Cerebellar cortex (tissue), 1 donor: ENCODE measurements around the gene FREM1.
A peak's percentile ranks its signal among the peaks of the same experiment; 100 is the strongest.

Experiments
- DNase-seq: peaks from one replicate; pipeline ENCODE4 v3.0.0-alpha.2; 2015; ENCODE audit warnings: low spot score

FREM1 gene

DNA sequence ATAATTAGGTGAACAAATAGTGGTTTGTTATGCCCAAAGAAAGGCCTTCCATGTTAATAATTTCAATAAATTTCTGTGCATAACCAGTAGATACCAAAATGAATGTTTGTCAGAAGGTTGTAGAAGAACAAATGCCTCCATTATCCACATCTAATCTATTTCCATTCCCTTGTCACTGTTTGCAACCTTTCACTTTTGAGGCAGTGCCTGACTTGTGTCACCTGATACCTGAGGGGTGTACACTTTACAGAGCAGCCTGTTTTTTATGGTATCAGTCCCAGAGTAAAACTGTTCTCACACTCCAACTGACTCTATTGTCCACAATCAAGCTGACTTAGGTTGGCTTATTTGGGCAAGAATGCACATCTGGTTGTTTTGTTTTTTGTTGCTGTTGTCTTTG lies 40.1 kb downstream of the FREM1 start:
- DNase-seq: no peak

DNA sequence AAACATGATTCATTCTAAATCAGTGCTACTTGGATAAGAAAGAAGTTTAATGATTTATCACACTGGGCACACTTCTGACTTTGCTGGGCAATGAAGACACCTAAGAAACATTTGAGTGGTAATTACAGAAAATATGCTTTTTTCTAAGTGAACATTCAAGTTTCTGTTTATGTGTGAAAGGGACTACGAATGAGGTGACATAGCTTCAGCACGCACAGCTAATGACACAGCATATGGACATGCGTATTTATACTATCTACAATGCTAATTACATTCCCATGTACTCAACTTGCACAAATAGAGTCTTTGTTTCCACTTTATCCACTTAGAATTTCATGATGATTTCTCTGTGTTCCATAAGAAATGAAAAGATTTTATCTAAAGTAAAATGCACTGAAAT lies 40.6 kb downstream of the FREM1 start:
- no peak for DNase-seq

DNA sequence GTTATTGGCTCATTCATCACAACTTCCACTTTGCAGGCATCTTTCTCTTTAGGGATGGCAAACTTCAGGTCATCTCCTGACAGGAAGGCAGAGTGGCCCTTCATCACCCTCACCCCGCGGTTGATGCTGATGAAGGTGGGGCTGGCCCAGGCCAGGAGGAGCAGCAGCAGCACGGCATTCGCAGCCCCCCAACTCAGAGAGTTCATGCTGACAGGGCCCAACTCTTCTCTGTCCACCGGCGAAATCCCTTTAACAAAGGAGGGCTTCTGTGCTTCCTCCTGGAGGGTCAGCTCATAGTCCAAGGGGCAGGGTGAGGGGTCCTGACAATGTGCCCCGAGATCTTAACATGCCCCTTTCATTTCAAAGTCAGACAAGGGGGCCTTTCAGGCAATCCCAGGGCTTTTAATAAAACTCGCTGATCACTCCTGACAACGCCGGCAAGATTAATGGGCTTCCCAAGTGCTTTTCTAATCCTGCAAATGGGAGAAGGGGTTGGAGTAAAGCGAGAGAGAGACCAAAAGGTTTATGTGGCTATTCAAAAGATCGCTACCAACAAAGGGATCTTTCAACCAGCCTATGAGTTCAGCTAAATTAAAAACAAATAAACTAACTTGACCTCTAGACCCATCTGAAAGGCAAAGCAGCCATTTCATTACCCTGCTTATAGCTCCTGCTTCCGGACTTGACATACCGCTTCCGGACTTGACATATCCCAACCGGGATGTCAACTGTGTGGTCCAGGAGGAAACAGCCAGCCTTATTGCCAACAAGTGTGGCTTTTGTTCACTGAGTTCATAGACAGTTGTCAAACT lies 41.2 kb downstream of the FREM1 start:
- DNase-seq: no peak

DNA sequence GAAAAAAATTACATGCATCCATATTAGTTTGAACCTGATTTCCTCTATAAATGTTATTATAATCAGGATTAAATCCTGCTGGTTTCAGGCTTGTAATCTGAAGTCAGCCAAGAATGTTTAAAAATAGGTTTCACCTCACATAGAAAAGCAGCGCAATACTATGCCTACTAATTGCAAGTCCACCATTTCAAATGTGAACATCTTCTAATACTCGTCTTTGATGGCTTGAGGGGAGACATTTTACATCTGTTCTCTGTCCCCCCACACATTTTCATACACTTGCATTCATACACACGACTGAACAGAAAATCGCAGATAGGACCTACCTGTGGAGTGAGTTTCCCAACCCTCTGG lies 41.8 kb downstream of the FREM1 start:
- DNase-seq: no peak

DNA sequence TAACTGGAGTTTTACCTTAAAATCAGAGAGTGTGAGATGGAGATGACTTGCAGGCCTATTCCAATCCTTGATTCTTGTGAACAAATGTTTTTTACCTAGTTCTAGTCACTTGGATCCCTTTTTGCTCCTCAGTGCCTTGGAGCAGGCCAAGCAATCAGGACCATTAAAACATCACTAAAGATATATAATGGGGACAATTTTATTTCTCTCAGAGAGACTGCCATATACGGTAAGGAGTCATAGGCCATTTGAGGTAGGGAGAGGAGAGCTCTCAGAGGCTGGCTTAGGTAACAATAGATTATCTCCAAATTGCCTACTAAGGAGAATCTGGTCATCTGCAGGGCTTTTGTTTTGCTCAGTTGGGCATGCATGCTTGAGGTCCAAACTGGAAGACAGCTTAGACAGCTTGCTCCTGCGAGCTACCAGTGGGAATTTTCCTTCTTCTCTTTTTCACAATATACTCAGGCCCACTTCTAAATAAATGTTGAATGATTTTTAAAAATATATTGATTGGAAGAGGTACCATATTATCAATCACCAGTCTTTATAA lies 44.0 kb downstream of the FREM1 start:
- DNase-seq: no peak

GRCh38 chr9:14864309-14864708 lies 45.9 kb downstream of the FREM1 start:
- DNase-seq: no peak

DNA sequence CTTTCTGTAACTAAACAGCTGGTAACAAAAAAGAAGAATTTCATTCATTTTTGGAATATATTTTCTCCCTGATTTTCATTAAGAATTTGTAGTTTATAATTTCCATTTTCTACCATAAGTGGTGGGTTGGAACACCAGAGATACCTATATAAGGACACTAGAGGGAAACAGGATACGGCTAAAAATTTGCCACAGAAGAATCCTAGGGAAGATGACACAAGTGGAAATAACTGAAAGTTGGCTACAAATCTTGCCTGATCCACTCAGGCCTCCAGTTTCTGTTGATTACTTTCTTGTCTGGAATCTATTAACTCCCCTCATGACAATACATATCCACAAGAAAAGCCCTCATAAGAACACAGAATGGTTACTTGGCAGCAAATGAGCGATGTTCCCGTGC lies 46.8 kb downstream of the FREM1 start:
- no peak for DNase-seq

DNA sequence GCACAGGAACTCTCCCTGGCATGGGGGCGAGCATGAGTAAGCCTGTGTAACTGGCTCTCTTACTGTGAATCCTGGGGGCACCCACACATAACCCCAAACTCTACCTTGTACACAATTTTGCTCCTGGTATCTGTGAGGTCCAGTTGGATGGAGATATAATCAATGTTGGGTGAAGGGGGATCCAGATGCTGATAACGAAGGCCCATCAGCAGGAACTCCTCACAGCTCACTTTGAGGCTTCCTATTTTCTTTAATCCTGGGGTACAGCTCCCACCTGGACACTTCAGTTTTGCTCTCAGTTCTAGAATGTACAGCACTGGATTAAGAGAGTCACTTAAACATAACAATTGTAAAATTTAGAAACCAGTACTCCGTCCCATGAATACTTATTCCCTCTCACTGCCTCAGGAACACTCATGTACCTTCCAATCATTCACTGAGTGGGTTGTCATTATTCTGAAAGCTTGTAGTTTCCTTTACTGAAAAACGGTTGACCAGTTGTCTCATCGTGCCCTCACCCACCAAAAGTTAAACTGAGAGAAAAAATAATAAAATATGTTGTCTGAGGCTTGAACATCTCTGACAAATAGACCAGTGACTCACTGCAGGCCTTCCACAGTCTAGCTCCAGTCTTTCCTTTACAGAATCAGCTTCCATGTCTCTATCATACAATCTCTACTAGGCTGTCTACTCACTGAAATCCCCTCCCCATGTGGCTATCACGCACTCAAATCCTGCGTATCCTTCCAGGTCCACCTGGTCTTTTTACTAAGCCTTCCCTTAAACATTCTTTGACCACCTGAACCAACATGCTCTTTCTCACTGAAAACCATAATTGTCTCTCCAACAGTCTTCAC lies 52.6 kb downstream of the FREM1 start:
- DNase-seq: no peak

DNA sequence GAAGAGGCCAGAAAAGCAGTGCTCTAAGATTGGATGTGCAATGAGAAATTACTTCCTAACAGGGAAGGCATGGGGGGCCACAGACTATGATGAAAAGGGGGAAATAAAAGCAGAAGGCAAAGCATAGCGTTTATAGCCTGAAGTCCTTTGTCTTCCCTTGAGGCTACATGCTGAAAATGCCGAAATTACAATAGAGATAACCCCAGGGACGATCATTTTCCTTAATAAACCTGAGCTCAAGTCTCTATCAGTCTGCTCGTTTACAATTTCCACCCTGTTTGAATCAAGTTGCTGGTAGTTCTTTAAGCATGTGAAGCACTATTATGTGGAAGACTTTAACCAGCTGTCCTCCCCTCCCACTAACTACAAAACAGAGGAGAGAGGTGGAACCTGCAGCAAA lies 60.4 kb downstream of the FREM1 start:
- DNase-seq: no peak

GRCh38 chr9:14849296-14849695 lies 60.9 kb downstream of the FREM1 start:
- DNase-seq: no peak

- peak; percentile 42 for DNase-seq
Observed at GRCh38 chr9:14846871-14847311, 63.3 kb downstream of the FREM1 start.

- no peak for DNase-seq
Observed at GRCh38 chr9:14843163-14843562, 67.1 kb downstream of the FREM1 start.

- no peak for DNase-seq
Observed at GRCh38 chr9:14842269-14842668, 68.0 kb downstream of the FREM1 start.

DNA sequence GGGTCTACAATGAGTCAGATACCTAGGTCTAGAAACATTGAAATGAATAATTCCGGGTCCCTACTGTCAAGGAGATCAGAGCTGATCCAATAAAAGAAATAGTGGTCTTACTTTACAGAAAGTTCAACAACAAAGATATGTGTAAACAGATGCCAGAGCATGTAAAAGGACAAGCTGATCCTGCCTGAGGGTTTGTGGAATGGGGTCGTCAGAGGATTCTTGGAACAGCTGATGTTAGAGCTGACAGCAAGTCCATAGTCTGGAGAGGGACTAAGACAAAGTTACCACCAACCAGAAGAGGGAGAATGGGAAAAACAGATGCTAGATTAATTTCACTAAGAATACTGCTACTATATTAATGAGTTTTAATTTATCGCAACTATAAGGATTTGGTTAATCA lies 71.5 kb downstream of the FREM1 start:
- no peak for DNase-seq

DNA sequence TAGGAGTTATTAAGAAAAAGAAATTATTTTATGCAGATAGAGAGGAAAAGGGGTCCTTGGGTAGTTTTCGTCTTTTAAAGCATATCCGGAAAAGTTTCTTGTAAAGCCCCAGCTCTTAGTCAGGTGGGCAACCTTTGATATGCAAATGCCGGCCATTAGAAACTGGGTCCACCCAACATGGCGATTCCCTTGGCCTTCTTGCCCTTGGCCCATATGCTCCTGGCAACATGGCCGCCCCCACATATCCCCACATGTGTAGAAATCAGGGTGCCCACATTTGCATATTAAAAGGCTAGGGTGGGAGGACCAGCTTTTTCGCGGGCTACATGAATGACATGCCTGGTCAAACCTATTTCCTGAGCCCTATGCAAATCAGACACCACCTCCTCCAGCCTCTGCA lies 73.3 kb downstream of the FREM1 start:
- DNase-seq: no peak

DNA sequence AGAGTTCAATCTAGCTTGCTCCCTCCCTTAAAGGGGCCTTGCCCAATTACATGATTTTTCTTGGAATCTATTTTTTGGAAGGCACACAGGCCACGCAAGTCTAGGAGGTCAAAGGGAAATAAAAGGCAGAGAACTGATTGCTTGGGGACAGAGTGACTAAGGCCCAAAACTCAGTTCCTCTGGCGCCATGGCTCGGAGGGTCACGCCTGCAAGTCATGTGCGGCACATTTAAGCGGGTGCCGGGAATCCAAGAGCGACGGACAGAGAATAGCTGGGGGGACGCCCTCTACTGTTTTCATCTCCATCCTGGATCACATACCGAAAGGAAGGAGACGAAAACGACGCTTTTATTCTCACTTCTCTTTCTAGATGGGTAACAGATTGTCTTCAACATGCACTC lies 78.6 kb downstream of the FREM1 start:
- DNase-seq: no peak

GRCh38 chr9:14831074-14831473 lies 79.2 kb downstream of the FREM1 start:
- DNase-seq: no peak

- DNase-seq: no peak
Observed at GRCh38 chr9:14830057-14830456, 80.2 kb downstream of the FREM1 start.

DNA sequence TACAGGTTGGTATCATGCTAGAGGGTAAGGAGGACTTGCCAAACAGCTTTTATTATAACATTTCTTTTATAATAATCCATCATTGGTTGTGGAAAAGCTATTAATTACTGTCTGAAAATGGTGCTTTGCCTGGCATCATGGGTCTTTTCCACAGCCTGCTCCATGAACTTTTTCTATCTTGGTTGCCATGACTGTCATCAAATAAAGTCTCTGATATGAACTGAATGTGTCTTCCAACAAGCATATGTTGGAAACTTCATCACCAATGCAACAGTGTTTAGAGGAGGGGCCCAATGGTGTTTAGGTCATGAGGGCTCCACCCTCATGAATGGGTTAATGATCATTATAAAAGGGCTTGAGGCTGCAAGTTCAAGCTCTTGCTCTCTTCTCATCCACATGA lies 81.0 kb downstream of the FREM1 start:
- DNase-seq: no peak

DNA sequence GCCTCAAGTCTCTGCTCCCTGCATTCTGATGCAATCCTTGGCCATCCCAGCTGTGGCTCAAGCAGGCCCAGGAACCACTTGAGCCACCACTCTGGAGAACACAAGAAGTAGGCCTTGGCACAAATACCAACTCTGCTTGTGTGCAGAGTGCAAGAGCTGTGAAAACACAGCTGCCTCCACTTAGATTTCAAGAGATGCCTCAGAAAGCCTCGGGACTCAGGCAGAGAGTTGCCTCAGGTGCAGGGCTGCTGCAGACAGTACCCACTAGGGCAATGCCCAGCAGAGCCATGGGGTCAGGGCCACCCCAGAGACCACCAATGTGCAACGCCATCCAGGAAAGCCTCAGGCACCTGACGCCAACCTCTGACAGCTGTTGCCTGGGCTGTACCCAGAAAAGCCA lies 82.4 kb downstream of the FREM1 start:
- DNase-seq: no peak

GRCh38 chr9:14824481-14824880 lies 85.7 kb downstream of the FREM1 start:
- no peak for DNase-seq

DNA sequence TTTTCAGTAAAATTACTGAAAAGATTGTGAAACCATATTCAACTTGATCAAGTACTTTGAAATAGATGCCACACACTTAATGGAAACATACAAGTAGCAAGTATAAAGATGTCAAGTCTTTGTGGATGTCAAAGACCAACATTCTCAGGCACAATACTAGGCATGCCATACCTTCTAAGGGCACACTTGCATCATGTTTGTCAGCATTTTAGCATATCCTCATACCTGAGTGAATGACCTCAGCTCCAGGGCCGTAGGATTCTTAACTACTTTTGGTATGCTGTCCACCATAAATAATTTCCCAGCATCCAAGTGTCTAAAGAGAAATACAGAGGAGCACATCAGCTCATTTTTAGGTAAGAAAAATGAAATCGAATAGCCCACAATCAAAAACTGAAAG lies 86.4 kb downstream of the FREM1 start:
- DNase-seq: no peak

DNA sequence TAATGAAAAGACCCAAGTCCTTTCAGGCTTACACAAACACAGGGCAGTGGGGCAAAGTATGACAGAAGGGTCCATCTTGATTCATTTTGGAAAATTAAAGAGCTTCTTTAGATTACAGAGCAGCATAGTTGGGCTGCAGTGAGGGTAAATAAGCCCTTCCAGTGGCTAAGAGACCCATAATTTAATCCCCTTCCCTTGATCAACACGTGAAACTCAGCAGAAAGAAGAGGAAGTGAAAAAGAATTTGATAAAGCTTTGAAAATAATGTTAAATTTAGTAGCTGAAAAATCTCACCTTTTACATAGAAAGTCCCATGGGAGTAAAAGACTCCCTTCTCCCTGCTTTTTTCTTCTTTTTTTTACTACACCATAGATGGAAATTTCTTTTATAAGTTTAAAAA lies 87.6 kb downstream of the FREM1 start:
- DNase-seq: no peak
